Measurements from ENCODE around the gene CRYL1. TPM values are rescaled to one million over a fixed set of nuclear protein-coding genes. Genes with fewer than 3 reads are reported as not detected.

CRYL1 gene
- total and polyA plus RNA-seq, 2 donors (not counting 1 experiment from before 2014, with no cell fraction given): 6.5 to 15.1 TPM

DNA sequence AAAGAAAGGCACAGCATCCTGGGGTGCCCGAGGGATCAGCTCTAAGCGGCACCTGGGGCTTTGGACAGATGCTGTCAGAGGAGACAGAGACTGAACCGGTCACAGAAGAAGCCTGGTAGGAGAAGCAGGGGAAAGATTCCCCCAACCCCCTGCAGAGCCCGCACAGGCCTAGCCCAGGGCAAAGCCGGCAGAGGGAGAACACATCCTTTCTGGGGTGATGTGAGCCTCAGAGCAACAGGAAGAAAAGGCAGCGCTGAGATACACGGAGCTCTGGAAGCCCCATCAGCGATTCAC, 101.2 kb downstream of the CRYL1 start:
- intact Hi-C loops (cut with micrococcal nuclease): no loop called here
- WGBS (ENCODE audit: insufficient coverage): 72% methylated on average over 2 of the region's 8 CpGs
- Mint-ChIP-seq H3K4me3 (no peak overlapping the region), H3K27me3 (no peaks in the 10 kb centered on the region), H3K9me3 (ENCODE audit: insufficient read depth) (no peaks in the 10 kb centered on the region), H3K4me1 (peaks cover 21% of the 10 kb centered on the region), H3K27ac (no peak overlapping the region)
- H3K4me2 ChIP-seq (replicated peaks; ENCODE audit: low read depth, low read length, poor library complexity, severe bottlenecking): peak overlapping the region; percentile 54
- H3K27me3 ChIP-seq (replicated peaks in 1 of 4; ENCODE audit: control extremely low read depth in 1 of 4, control insufficient read depth in 3 of 4, insufficient read depth in 4 of 4, low read length in 3 of 4): no peaks in the 10 kb centered on the region
- H3K4me3 ChIP-seq (ENCODE audit: control extremely low read depth in 1 of 5, extremely low read depth in 1 of 5, insufficient read depth in 1 of 5, low read depth in 2 of 5, low read length in 4 of 5): no peak overlapping the region
- no peak for DNase-seq
- H3K36me3 ChIP-seq (replicated peaks in 1 of 2; ENCODE audit: control extremely low read depth in 1 of 2, control insufficient read depth in 1 of 2, extremely low read depth in 1 of 2, insufficient read depth in 2 of 2, low read length in 1 of 2): no peaks in the 10 kb centered on the region
- ChIA-PET POLR2A (no interaction called here), CTCF (no interaction called here)
- H3K9ac ChIP-seq (ENCODE audit: low read length): no peak overlapping the region
- no peak overlapping the region for H3K27ac ChIP-seq (ENCODE audit: low read length in 2 of 2)
- no peaks in the 10 kb centered on the region for H4K20me1 ChIP-seq (ENCODE audit: control insufficient read depth, insufficient read depth, low read length, poor library complexity, severe bottlenecking)
- H3K9me3 ChIP-seq (ENCODE audit: control extremely low read depth in 1 of 3, control insufficient read depth in 2 of 3, insufficient read depth in 1 of 3, low read length in 2 of 3): no peaks in the 10 kb centered on the region
- peaks cover 21% of the 10 kb centered on the region in 2 donors for H3K4me1 ChIP-seq (ENCODE audit: control insufficient read depth in 2 of 2, insufficient read depth in 2 of 2, low read length in 2 of 2)
- no peak overlapping the region for H2AFZ ChIP-seq (ENCODE audit: insufficient read depth, low read depth, low read length, poor library complexity, severe bottlenecking)
- no peak for TF ChIP-seq EZH2 (IDR thresholded peaks at IDR 0.05; ENCODE audit: borderline replicate concordance, insufficient read depth, low read depth, low read length, poor library complexity, severe bottlenecking)
- TF ChIP-seq, protein P1, sequence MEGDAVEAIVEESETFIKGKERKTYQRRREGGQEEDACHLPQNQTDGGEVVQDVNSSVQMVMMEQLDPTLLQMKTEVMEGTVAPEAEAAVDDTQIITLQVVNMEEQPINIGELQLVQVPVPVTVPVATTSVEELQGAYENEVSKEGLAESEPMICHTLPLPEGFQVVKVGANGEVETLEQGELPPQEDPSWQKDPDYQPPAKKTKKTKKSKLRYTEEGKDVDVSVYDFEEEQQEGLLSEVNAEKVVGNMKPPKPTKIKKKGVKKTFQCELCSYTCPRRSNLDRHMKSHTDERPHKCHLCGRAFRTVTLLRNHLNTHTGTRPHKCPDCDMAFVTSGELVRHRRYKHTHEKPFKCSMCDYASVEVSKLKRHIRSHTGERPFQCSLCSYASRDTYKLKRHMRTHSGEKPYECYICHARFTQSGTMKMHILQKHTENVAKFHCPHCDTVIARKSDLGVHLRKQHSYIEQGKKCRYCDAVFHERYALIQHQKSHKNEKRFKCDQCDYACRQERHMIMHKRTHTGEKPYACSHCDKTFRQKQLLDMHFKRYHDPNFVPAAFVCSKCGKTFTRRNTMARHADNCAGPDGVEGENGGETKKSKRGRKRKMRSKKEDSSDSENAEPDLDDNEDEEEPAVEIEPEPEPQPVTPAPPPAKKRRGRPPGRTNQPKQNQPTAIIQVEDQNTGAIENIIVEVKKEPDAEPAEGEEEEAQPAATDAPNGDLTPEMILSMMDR (IDR thresholded peaks at IDR 0.05): no peak
- H3K79me2 ChIP-seq (ENCODE audit: control insufficient read depth, insufficient read depth, low read length): no peaks in the 10 kb centered on the region
- no peak for ATAC-seq (ENCODE audit: low read depth)

DNA sequence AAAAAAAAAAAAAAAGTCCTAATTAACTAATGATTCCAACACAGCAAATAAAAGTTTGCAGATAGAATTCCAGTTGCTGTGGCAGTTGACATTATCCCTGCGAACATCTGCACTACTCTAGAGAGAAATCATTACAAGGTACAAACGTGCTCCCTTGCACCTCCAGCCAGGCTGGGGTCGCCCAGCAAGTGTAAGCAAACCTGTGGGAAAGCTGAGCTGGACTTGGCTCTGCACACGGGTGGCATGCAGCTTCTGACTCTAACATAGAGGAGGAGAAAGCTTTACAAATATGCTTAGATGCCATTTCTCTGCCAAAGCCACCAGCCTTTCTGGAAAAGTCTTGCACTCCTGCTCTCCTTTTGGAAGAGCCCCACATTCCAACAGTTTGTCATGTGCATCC, 103.3 kb downstream of the CRYL1 start:
- WGBS (ENCODE audit: insufficient coverage): 75% methylated on average over 2 of the region's 4 CpGs
- Mint-ChIP-seq H3K27ac (no peak overlapping the region), H3K27me3 (no peaks in the 10 kb centered on the region), H3K4me1 (peaks cover 21% of the 10 kb centered on the region), H3K9me3 (ENCODE audit: insufficient read depth) (no peaks in the 10 kb centered on the region), H3K4me3 (no peak overlapping the region)
- ChIA-PET POLR2A (no interaction called here), CTCF (no interaction called here)
- no peak overlapping the region for H3K4me3 ChIP-seq (ENCODE audit: control extremely low read depth in 1 of 5, extremely low read depth in 1 of 5, insufficient read depth in 1 of 5, low read depth in 2 of 5, low read length in 4 of 5)
- H3K27me3 ChIP-seq (replicated peaks in 1 of 4; ENCODE audit: control extremely low read depth in 1 of 4, control insufficient read depth in 3 of 4, insufficient read depth in 4 of 4, low read length in 3 of 4): no peaks in the 10 kb centered on the region
- H3K4me2 ChIP-seq (replicated peaks; ENCODE audit: low read depth, low read length, poor library complexity, severe bottlenecking): no peak overlapping the region
- H3K27ac ChIP-seq (ENCODE audit: low read length in 2 of 2): no peak overlapping the region
- H3K36me3 ChIP-seq (replicated peaks in 1 of 2; ENCODE audit: control extremely low read depth in 1 of 2, control insufficient read depth in 1 of 2, extremely low read depth in 1 of 2, insufficient read depth in 2 of 2, low read length in 1 of 2): no peaks in the 10 kb centered on the region
- DNase-seq (no peak), ATAC-seq (ENCODE audit: low read depth) (no peak)
- no peak overlapping the region for H3K9ac ChIP-seq (ENCODE audit: low read length)
- TF ChIP-seq, protein P1 (IDR thresholded peaks at IDR 0.05): no peak
- TF ChIP-seq EZH2 (IDR thresholded peaks at IDR 0.05; ENCODE audit: borderline replicate concordance, insufficient read depth, low read depth, low read length, poor library complexity, severe bottlenecking): no peak
- H3K4me1 ChIP-seq (ENCODE audit: control insufficient read depth in 2 of 2, insufficient read depth in 2 of 2, low read length in 2 of 2): peaks cover 21% of the 10 kb centered on the region in 2 donors
- H3K9me3 ChIP-seq (ENCODE audit: control extremely low read depth in 1 of 3, control insufficient read depth in 2 of 3, insufficient read depth in 1 of 3, low read length in 2 of 3): no peaks in the 10 kb centered on the region
- no peaks in the 10 kb centered on the region for H3K79me2 ChIP-seq (ENCODE audit: control insufficient read depth, insufficient read depth, low read length)
- no peaks in the 10 kb centered on the region for H4K20me1 ChIP-seq (ENCODE audit: control insufficient read depth, insufficient read depth, low read length, poor library complexity, severe bottlenecking)
- intact Hi-C loops (cut with micrococcal nuclease): no loop called here
- no peak overlapping the region for H2AFZ ChIP-seq (ENCODE audit: insufficient read depth, low read depth, low read length, poor library complexity, severe bottlenecking)
